Skeletal muscle satellite cell (primary cell): ENCODE results near the gene FOXN3.
"Not testable (repeated sequence)": the region's sequence is repeated elsewhere in the genome, so short reads cannot be mapped to it uniquely, and the experiment has no call there.

Source experiments
- H3K27me3 ChIP-seq: 2 replicates; pipeline ENCODE4 v1.7.0; 2013; ENCODE audit warnings: low read length; ENCODE audit not compliant: control insufficient read depth, insufficient read depth
- H3K36me3 ChIP-seq: 2 replicates; pipeline ENCODE4 v1.7.0; 2013; ENCODE audit warnings: mild to moderate bottlenecking, control low read depth, low read length; ENCODE audit not compliant: insufficient read depth
- H3K4me1 ChIP-seq: 2 replicates; pipeline ENCODE4 v1.7.0; 2013; ENCODE audit warnings: low read length; ENCODE audit not compliant: control insufficient read depth, insufficient read depth
- H3K4me2 ChIP-seq: 2 replicates; pipeline ENCODE4 v1.7.0; 2013; ENCODE audit warnings: mild to moderate bottlenecking, low read length
- H3K4me3 ChIP-seq: 2 replicates; pipeline ENCODE4 v1.7.0; 2013; ENCODE audit warnings: low read length
- H3K9ac ChIP-seq: 2 replicates; pipeline ENCODE4 v1.7.0; 2013; ENCODE audit warnings: mild to moderate bottlenecking, low read depth, low read length, moderate library complexity
- H3K9me3 ChIP-seq: replicated peaks from 2 replicates; pipeline ENCODE4 v1.7.0; 2013; ENCODE audit warnings: mild to moderate bottlenecking, control low read depth, low read length

The FOXN3 gene

DNA sequence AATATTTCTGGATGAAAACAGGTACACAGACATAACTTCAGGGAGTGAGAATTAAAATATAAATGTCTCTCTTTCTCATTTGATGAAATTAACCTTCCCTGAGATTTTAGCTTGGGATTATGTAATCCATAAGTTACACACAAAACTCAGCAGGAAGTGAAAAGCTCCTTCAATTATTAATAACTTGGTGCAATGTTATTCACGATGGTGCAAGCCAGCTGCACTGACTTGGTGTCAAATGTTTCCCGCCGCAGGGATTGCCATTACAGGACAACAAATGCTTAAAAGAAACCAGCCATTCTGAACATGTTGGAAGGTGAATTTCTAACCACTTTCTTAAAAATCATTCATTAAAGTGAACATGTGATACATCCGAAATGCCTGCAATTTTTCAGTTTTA is 250.4 kb downstream of the FOXN3 start:
- Histone ChIP-seq H3K9me3 (no peaks in the 10 kb centered on the region), H3K4me1 (no peaks in the 10 kb centered on the region), H3K4me3 (no peak overlapping the region), H3K27me3 (no peaks in the 10 kb centered on the region), H3K4me2 (no peak overlapping the region), H3K9ac (no peak overlapping the region), H3K36me3 (peaks cover 19% of the 10 kb centered on the region)

DNA sequence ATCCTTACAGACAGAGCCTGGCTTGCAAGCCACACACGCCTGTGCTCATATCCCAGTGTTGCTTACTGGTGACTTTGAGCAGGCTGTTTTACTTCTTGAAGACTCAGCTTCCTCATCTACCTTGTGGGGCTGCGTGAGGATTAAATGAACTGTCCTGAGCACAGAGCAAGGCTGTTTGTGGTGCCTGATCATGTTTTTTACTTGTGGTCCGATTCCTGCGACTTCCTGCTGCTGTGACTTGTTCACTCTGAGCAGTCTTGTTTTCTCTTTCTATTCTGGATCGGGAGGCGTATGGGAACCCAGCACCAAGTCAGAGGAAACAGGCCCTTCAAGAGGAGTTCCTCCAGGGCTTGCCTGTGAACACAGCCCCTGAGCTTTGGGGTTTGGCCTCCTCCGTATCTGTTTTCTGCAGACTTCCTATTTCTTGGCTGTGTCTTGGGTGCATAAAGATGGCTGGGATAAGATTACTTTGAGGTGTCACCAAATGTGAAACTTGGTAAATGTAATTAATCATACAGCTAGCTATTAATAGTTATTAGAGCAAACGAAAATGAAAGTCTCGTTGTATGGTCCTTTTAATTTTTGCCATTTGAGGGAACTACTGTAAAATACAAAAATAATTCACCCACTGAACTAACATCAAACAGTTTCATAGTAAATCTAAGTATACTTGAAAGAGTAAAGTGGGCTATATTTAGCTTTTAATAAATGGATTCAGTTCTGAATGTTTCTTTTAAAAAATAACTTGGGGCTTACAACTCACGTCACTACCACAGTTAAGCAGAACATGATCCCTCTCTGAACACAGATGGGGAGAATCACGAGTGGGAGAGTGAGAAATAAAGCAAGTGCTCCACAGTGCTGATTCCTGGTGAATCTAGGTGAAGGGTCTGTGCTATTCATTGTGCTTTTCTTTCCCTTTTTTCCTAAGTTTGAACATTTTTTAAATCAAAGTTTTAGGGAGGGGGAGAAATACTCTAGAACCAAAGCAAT is 251.5 kb downstream of the FOXN3 start:
- no peak overlapping the region for H3K4me3 ChIP-seq
- H3K9ac ChIP-seq, result no peak overlapping the region
- no peaks in the 10 kb centered on the region for H3K4me1 ChIP-seq
- H3K36me3 ChIP-seq, result peaks cover 26% of the 10 kb centered on the region
- H3K27me3 ChIP-seq, result no peaks in the 10 kb centered on the region
- no peaks in the 10 kb centered on the region for H3K9me3 ChIP-seq
- no peak overlapping the region for H3K4me2 ChIP-seq

DNA sequence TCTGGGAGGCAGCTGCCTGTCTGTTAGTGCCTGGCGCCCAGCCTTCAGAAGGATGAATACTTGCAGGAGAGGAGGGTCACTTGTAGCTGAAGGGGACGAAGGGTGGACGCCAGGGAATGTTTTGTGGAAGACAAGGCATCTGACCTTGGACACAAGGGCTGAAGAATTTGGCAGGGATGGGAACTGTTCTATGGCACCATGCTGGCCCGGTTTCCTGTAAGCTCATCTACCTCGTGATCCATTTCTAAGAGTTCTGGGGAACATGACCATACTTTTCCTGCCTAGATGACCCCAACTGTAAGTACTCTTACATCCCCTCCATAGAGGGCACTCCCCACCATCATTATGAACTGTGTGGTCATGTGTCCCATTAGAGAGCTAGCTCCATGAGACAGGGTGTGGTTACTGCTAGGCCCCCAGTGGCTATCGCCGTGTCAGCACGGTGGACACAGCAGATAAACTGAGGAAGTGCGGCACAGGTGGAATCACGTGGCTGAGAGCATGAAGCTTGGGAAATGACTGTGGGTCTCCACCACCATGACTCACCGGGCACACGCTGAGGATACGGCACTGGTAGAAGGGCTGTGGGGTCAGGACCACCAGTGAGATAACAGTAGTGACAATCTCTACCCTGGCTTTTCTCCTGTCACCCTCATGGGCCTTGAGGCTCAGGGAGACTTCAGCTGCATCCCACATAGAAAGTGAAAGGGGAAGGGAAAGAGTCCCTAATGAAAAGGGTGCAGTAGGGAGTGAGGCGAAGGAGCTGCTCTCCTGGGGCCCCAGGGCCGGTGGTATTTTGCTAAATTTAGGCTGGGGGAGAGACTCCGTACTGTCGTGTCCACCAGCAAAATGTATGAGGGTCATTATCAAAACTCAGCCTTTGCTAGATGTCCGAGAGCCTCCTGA is 252.6 kb downstream of the FOXN3 start:
- no peaks in the 10 kb centered on the region for H3K9me3 ChIP-seq
- no peak overlapping the region for H3K9ac ChIP-seq
- H3K36me3 ChIP-seq, result peaks cover 31% of the 10 kb centered on the region
- no peaks in the 10 kb centered on the region for H3K4me1 ChIP-seq
- H3K4me3 ChIP-seq, result no peak overlapping the region
- no peaks in the 10 kb centered on the region for H3K27me3 ChIP-seq
- no peak overlapping the region for H3K4me2 ChIP-seq

- Histone ChIP-seq H3K36me3 (peaks cover 31% of the 10 kb centered on the region), H3K4me3 (no peak overlapping the region), H3K9me3 (no peaks in the 10 kb centered on the region), H3K4me1 (no peaks in the 10 kb centered on the region), H3K4me2 (no peak overlapping the region), H3K27me3 (no peaks in the 10 kb centered on the region), H3K9ac (no peak overlapping the region)
Measured at GRCh38 chr14:89163031-89163636, 253.9 kb downstream of the FOXN3 start.

- Histone ChIP-seq H3K36me3 (peaks cover 31% of the 10 kb centered on the region), H3K4me1 (no peaks in the 10 kb centered on the region), H3K27me3 (no peaks in the 10 kb centered on the region), H3K4me2 (no peak overlapping the region), H3K4me3 (no peak overlapping the region), H3K9me3 (no peaks in the 10 kb centered on the region), H3K9ac (no peak overlapping the region)
Measured at GRCh38 chr14:89162586-89162985, 254.4 kb downstream of the FOXN3 start.

DNA sequence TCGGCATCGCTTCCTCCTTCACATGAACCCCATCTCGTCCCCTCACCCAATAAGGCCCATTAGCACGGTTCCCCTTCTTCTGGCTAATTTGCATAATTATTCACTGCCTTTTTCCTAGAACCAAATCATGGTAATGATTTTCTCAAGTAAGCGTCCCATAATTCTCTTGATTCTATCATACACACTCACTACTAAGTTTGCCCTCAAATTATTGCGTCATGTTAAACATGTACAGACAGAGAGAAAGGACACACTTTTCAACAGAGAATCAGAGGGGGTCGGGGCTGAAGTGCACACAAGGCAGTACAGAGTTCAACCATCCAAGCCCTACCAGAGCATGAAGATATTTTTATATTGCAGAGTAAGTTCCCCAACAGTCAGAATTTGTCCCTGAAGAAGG is 256.6 kb downstream of the FOXN3 start:
- H3K4me1 ChIP-seq, result no peaks in the 10 kb centered on the region
- no peak overlapping the region for H3K9ac ChIP-seq
- no peaks in the 10 kb centered on the region for H3K9me3 ChIP-seq
- no peak overlapping the region for H3K4me2 ChIP-seq
- H3K4me3 ChIP-seq, result no peak overlapping the region
- H3K27me3 ChIP-seq, result no peaks in the 10 kb centered on the region
- H3K36me3 ChIP-seq, result peaks cover 34% of the 10 kb centered on the region

DNA sequence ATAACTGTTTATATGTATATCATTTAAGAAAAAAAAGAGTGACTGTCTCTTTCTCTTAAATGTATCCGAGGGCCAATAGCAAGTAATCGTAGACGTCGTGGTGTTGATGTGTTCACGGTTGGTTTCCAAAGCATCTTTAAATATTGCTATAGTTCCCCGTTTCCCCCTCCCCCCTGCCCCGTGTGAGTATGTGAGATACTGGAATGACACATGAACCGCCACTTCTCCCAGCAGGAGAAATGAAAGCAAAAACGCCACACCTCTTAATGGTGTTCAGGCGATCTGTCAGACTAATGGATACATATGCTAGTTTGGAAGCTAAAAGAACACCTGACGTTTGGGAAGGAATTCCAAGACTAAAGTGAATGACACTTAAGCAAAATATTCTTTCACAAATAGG is 258.3 kb downstream of the FOXN3 start:
- peaks cover 30% of the 10 kb centered on the region for H3K36me3 ChIP-seq
- no peaks in the 10 kb centered on the region for H3K4me1 ChIP-seq
- H3K4me2 ChIP-seq, result no peak overlapping the region
- H3K9ac ChIP-seq, result no peak overlapping the region
- no peak overlapping the region for H3K4me3 ChIP-seq
- H3K9me3 ChIP-seq, result no peaks in the 10 kb centered on the region
- H3K27me3 ChIP-seq, result no peaks in the 10 kb centered on the region

DNA sequence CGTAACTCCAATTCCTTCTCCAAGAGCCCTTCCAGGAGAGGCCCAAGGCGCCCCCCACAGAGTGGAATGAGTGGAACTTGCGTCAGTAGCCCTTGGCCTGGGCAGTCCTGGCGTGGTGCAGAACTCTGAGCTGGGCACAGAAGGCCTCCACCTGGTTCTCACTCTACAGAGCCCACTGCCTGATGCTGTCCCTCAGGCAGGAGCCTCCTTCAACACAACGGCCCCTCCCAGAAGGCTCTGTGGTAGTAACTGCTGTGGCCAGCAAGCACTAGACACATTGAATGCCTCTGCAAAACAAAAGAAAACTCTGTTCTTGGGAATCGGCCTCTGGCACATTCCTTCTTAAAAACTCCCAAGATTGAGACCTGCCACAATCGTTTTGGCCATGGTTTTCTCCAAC is 258.9 kb downstream of the FOXN3 start:
- not testable (repeated sequence) for H3K9ac ChIP-seq, H3K27me3 ChIP-seq, H3K9me3 ChIP-seq, H3K4me2 ChIP-seq, H3K4me3 ChIP-seq, H3K4me1 ChIP-seq
- H3K36me3 ChIP-seq, result peaks cover 28% of the 10 kb centered on the region

GRCh38 chr14:89155491-89155890 is 261.5 kb downstream of the FOXN3 start:
- Histone ChIP-seq H3K4me1 (no peaks in the 10 kb centered on the region), H3K4me2 (no peak overlapping the region), H3K9ac (no peak overlapping the region), H3K9me3 (no peaks in the 10 kb centered on the region), H3K36me3 (peaks cover 9% of the 10 kb centered on the region), H3K27me3 (no peaks in the 10 kb centered on the region), H3K4me3 (no peak overlapping the region)

GRCh38 chr14:89151693-89152092 is 265.3 kb downstream of the FOXN3 start:
- H3K4me3 ChIP-seq, H3K27me3 ChIP-seq, H3K4me1 ChIP-seq, H3K9ac ChIP-seq, H3K4me2 ChIP-seq, H3K9me3 ChIP-seq, H3K36me3 ChIP-seq: not testable (repeated sequence)

DNA sequence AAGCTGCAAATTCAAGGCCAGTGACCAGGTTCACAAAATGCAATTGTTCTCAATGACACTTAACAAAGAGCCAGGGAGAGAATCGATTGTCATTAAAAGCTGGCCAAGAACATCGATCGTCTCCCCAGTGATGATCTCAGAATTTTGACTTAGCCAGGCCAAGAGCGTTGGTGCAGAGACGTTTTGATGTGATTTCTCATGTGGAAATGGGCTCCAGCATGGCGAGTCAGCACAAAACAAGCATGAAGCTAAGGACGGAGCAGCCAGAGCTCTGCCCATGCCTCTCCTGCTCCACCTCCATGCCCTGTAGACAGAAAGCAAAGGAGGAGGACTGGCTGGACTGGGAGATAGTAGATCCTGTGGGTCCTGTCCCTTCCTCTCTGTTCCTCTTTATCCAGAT is 270.8 kb downstream of the FOXN3 start:
- Histone ChIP-seq H3K4me1 (no peaks in the 10 kb centered on the region), H3K9me3 (no peaks in the 10 kb centered on the region), H3K27me3 (no peaks in the 10 kb centered on the region), H3K4me3 (no peak overlapping the region), H3K4me2 (no peak overlapping the region), H3K36me3 (no peaks in the 10 kb centered on the region), H3K9ac (no peak overlapping the region)
